Measurements from ENCODE around the gene ZNF260. TPM values are rescaled to one million over a fixed set of nuclear protein-coding genes. Genes with fewer than 3 reads are reported as not detected.

Gene ZNF260
- total and polyA plus RNA-seq, 2 of the 13 experiments (the other 11 are each of a cell fraction or from before 2014, with no cell fraction given) = 2.8 to 10.5 TPM

GRCh38 chr19:36483653-36484052 is 44.4 kb downstream of the ZNF260 start (continued):
- TF ChIP-seq SOX6 (IDR thresholded peaks at IDR 0.05) (no peak), SOX6 (CRISPR knock-in tag; IDR thresholded peaks at IDR 0.05) (no peak), RCOR2 (CRISPR knock-in tag; IDR thresholded peaks at IDR 0.05) (no peak), ZNF614 (CRISPR knock-in tag; IDR thresholded peaks at IDR 0.05; ENCODE audit: borderline replicate concordance) (no peak), SSRP1 (CRISPR knock-in tag; IDR thresholded peaks at IDR 0.05) (no peak), ZNF549 (CRISPR knock-in tag; IDR thresholded peaks at IDR 0.05) (no peak), PITX1 (CRISPR knock-in tag; IDR thresholded peaks at IDR 0.05) (no peak), XBP1 (CRISPR knock-in tag; IDR thresholded peaks at IDR 0.05) (no peak)

GRCh38 chr19:36482876-36483275 is 45.2 kb downstream of the ZNF260 start:
- H4K20me1 ChIP-seq (ENCODE audit: insufficient read depth, low read length) = no peaks in the 10 kb centered on the region
- in situ Hi-C loops (cut with HindIII; ENCODE audit: extremely low pct_ligation_motif_present, low pct_unique_long_range_greater_than_20kb) (no loop called here), intact Hi-C loops (cut with micrococcal nuclease; ENCODE audit: unreplicated experiment) (no loop called here)
- no peaks in the 10 kb centered on the region for H3K9me3 ChIP-seq (ENCODE audit: low read length)
- H2AFZ ChIP-seq (ENCODE audit: low read length) = no peak overlapping the region
- BruUV-seq (replicated peaks) = no TSS peak
- H3K36me3 ChIP-seq (replicated peaks in 1 of 2; ENCODE audit: control insufficient read depth in 1 of 2, insufficient read depth in 2 of 2, low read length in 2 of 2) = no peaks in the 10 kb centered on the region
- 76% methylated on average over 2 of the region's 2 CpGs for WGBS (ENCODE audit: low lambda C conversion rate)
- H3K4me1 ChIP-seq (ENCODE audit: insufficient read depth, low read length) = peaks cover 28% of the 10 kb centered on the region
- no peak overlapping the region for H3K9ac ChIP-seq (ENCODE audit: insufficient read depth, low read depth, low read length)
- no peak overlapping the region for H3K4me2 ChIP-seq (ENCODE audit: low read depth, low read length)
- H3K79me2 ChIP-seq (ENCODE audit: insufficient read depth, low read length) = peaks cover 9% of the 10 kb centered on the region
- no peak overlapping the region for H3K4me3 ChIP-seq (replicated peaks in 1 of 3; ENCODE audit: insufficient read depth in 1 of 3, low read depth in 2 of 3, low read length in 3 of 3)
- FAIRE-seq (no peak), ATAC-seq (no peak), DNase-seq (ENCODE audit: low spot score) (peak; percentile 20)
- H3K27ac ChIP-seq (ENCODE audit: extremely low read length, insufficient read depth, low read length) = no peak overlapping the region
- POLR2A ChIA-PET = no interaction called here
- CTCF ChIA-PET (ENCODE audit: low intra/inter-chr PET ratio, low total read pairs) = no interaction called here
- no peaks in the 10 kb centered on the region for H3K27me3 ChIP-seq (ENCODE audit: control insufficient read depth in 1 of 2, insufficient read depth in 2 of 2, low read length in 2 of 2)
- no peak for TF ChIP-seq RBM39 (IDR thresholded peaks at IDR 0.05; ENCODE audit: low read depth, low read length, poor library complexity, severe bottlenecking)
- TF ChIP-seq NONO (IDR thresholded peaks at IDR 0.05) = no peak
- TF ChIP-seq NONO (CRISPR knock-in tag; conservative IDR thresholded peaks at IDR 0.05) = no peak
- no peak for TF ChIP-seq CSRNP2 (CRISPR knock-in tag; conservative IDR thresholded peaks at IDR 0.05; ENCODE audit: low read depth)
- TF ChIP-seq RARA (CRISPR knock-in tag; IDR thresholded peaks at IDR 0.05) = no peak
- no peak for TF ChIP-seq HMGXB3 (CRISPR knock-in tag; IDR thresholded peaks at IDR 0.05; ENCODE audit: borderline replicate concordance)
- TF ChIP-seq CREM (IDR thresholded peaks at IDR 0.05) = no peak
- no peak for TF ChIP-seq CREM (CRISPR knock-in tag; IDR thresholded peaks at IDR 0.05)
- no peak for TF ChIP-seq ZBTB2 (CRISPR knock-in tag; IDR thresholded peaks at IDR 0.05; ENCODE audit: low read depth)
- no peak for TF ChIP-seq ELF1 (CRISPR knock-in tag; IDR thresholded peaks at IDR 0.05)
- TF ChIP-seq ZNF615 (CRISPR knock-in tag; IDR thresholded peaks at IDR 0.05; ENCODE audit: borderline replicate concordance) = no peak

Data from HepG2 (cell line).